Measurements from ENCODE around the gene EPHA6. TPM values are rescaled to one million over a fixed set of nuclear protein-coding genes. Genes with fewer than 3 reads are reported as not detected.
"Not testable (repeated sequence)": the region's sequence is repeated elsewhere in the genome, so short reads cannot be mapped to it uniquely, and the experiment has no call there.

EPHA6 gene
- total RNA-seq, 1 donor from 2014 or later, result 2.4 TPM

- not testable (repeated sequence) for DNase-seq (ENCODE audit: low spot score)
These were observed 211.2 kb downstream of the EPHA6 start for GRCh38 chr3:97025612-97026011.

- no peak for DNase-seq (ENCODE audit: low spot score)
These were observed 215.6 kb downstream of the EPHA6 start for GRCh38 chr3:97029972-97030371.

DNA sequence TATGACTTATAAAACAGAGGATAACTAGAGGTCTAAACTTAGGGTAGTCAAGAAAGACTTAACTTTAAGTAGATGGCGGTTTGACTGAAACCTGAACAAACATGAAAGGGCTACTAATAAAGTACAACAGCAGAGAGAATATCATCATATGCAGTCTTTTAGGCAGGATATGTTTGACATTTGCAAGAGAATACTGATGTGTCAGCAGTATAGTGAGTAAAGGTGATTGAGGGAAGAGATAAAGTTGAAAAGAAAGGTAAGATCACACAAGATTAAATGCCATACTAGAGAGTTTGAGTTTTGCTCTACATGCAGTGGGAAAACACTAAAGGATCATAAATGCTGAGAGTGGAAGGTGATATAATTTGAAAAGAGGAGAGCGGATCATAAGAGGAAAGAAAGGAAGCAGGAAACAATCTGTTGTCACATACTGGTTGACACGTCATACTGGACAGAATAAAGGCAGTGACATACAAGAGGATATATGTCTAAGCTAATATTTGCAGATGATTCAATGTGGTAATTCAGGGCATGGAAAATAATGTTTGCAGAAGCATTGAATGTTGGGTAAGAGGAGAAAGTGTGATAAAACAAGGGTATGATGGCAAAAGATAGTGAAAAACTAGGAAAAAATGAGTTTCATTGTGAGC is 223.0 kb downstream of the EPHA6 start:
- no peak for DNase-seq (ENCODE audit: low spot score)

DNA sequence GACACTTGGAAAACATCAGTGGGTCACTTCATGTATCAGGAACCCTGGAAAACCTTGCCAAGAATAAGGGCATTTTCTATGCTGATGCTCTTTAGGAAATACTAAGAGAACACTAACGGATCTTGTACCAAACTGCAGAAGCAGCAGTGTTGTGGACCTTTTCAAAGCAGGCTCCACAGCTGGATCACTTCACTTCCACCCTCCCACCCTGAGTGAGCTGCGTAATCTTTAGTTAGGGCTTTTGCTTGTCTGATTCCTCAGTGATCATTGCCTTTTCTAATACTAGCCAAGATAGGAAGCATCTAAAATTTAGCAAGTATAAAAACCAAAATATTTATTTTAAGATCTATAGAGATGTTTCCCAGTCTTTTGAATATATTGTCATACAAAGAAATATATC is 229.0 kb downstream of the EPHA6 start:
- no peak for DNase-seq (ENCODE audit: low spot score)

- no peak for DNase-seq (ENCODE audit: low spot score)
These were observed 243.0 kb downstream of the EPHA6 start for GRCh38 chr3:97057365-97057764.

- DNase-seq (ENCODE audit: low spot score), result no peak
These were observed 244.8 kb downstream of the EPHA6 start for GRCh38 chr3:97059168-97059567.

GRCh38 chr3:97066531-97066930 is 252.1 kb downstream of the EPHA6 start:
- DNase-seq (ENCODE audit: low spot score), result no peak

- DNase-seq (ENCODE audit: low spot score), result no peak
These were observed 255.9 kb downstream of the EPHA6 start for GRCh38 chr3:97070302-97070701.

DNA sequence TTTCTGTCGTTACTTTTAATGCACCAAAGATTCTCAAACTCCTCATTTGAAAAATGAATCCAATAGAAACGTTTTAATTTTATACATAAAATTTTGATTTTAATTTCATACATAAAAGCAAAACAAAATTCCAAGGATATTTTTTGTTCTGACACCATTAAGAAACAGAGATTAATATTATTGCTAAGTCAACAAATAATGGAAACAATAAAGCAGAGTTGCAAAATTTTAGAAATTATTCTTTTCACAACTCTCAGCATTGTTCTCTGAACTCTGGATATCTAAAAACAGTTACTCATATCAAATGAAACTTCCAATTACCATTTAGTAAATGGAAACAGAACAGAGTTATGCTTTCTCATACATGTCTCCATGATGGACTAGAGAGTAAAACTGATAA is 260.2 kb downstream of the EPHA6 start:
- no peak for DNase-seq (ENCODE audit: low spot score)

DNA sequence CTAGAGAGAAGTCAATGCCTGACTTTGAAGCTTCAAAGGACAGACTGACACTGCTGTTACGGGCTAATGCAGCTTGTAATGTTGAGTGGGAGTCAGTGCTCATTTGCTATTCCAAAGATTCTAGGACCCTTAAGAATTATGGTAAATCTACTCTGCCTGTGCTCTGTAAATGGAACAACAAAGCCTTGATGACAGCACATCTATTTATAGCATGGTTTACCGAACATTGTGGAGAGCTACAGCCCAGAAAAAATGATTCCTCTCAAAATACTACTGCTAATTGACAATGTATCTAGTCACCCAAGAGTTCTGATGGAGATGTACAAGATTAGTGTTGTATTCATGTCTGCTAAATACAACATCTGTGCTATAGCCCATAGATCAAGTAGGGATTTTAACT is 262.3 kb downstream of the EPHA6 start:
- DNase-seq (ENCODE audit: low spot score), result no peak

DNA sequence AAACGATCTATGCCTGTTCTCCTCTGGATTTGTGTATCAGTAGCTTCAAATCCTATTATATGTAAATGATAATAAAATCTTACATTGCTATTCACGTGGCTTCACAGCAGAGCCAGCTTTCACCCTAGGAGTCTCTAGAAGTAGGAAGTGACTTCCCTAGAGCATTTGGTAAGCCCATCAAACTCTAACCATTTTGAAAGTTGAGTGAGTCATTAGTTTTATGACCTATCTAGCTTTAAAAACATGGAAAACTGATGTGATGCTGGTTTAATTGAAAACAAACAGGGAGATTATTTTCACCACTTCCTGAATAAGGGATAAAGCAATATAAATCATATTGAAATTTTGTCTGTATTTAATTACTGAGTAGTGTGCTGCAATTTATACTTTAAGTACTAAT is 275.2 kb downstream of the EPHA6 start:
- no peak for DNase-seq (ENCODE audit: low spot score)

GRCh38 chr3:97102641-97103040 is 288.2 kb downstream of the EPHA6 start:
- DNase-seq (ENCODE audit: low spot score), result no peak

GRCh38 chr3:97105989-97106651 is 291.7 kb downstream of the EPHA6 start:
- no peak for DNase-seq (ENCODE audit: low spot score)

DNA sequence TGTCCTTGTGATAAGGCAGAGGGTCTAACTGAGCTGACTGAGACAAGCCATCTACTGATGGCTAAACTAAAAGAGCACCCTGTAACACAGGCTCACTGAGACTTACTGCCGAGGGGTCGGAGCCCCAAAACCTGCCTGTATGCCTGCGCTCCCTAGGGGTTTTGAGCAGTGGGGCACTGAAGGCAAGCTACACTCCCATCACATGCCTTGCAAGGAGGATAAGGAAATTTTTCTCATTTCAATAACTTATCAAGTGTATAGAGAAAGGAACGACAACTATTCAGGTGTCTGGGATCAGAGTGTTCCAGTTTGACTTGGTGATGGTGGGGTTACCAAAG is 292.2 kb downstream of the EPHA6 start:
- DNase-seq (ENCODE audit: low spot score), result no peak

DNA sequence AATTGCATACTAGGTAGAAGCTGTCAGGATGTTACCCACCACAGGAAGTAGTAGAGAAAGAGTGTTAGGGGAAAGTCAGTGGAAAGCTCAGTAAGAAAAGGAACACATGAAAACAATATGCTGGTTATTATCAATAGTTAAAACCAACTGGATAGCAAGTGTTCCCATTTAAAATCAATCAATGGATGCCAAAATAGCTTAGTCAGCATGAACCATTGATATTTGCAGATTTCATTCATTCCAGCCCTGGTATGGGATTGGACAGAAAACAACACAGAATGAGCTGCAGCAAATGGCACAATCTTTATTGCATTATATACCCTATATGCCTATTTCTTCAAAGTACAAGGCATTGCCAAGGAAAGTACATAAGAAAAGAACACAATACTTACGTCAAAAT is 293.7 kb downstream of the EPHA6 start:
- DNase-seq (ENCODE audit: low spot score), result no peak

GRCh38 chr3:97111244-97111643 is 296.9 kb downstream of the EPHA6 start:
- no peak for DNase-seq (ENCODE audit: low spot score)

DNA sequence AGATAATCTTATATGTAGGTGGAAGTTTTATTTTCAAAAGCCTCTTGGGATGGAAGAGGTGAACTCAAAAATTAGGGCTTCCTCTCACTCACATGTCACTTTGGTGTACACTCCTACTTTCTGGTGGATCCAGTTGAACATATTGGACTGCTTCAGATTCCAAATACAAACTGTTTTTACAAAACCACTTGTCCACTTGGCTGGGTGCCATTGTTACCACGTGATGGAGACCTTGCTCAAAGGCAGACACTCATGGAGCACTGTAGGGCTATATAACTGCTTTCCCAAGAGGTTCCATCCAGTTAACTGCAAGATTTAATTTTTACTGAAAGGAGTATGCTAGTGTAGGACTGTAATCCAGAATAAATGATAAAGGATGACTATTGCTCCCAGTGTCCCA is 307.0 kb downstream of the EPHA6 start:
- no peak for DNase-seq (ENCODE audit: low spot score)

GRCh38 chr3:97125902-97126499 is 311.6 kb downstream of the EPHA6 start:
- DNase-seq (ENCODE audit: low spot score), result no peak

GRCh38 chr3:97131476-97131875 is 317.1 kb downstream of the EPHA6 start:
- no peak for DNase-seq (ENCODE audit: low spot score)

DNA sequence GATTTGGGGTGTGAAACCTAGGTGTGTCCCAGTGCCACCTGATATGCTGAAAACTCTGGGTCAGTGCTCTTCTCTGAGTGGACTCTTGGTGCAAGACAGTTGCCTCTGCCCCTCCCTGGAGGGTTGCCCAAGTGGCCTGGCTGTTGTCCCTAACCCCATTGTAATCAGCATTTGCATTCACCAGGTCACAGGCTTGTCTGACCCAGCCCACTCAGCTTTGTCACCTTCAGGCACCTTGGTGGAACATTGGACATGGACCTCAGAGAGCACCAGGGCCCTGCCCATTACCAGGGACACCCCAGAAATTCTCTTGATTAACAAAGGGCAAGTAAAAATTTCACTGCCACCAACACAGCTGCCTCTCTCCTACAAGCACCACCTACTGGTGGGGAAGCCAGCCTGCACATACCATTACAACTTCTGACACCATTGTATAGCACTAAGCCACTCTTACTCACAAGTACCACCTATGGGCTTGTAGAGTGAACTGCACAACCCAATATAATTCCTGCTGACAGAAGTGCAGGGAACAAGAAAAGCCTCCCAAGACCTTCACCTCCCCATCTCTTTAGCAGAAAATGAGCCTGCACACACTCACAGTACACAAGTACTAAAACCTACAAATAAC is 324.6 kb downstream of the EPHA6 start:
- no peak for DNase-seq (ENCODE audit: low spot score)

GRCh38 chr3:97148931-97149330 is 334.5 kb downstream of the EPHA6 start:
- no peak for DNase-seq (ENCODE audit: low spot score)

- no peak for DNase-seq (ENCODE audit: low spot score)
These were observed 346.8 kb downstream of the EPHA6 start for GRCh38 chr3:97161169-97161568.

DNA sequence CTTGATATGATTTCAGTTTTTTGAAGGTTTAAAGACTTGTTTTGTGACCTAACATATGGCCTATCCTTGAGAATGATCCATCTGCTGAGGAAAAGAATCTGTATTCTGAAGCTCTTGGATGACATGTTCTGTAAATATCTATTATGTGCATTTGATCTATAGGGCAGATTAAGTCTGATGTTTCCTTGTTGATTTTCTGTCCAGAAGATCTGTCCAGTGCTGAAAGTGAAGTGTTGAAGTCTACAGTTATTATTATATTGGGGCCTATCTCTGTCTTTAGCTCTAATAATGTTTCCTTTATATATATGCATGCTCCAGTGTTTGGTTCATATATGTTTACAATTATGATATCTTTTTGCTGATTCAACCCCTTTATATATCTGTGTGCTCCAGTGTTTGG is 362.8 kb downstream of the EPHA6 start:
- DNase-seq (ENCODE audit: low spot score), result no peak
